NCI-H69 (cell line): ENCODE data around the gene PAFAH2.
"Not testable (repeated sequence)": the region's sequence is repeated elsewhere in the genome, so short reads cannot be mapped to it uniquely, and the experiment has no call there.

Experiments
- DNase-seq: peaks from one replicate; lab custom pipeline; 2025; lab: John Stamatoyannopoulos, UW

Gene PAFAH2

GRCh38 chr1:26012864-26013263, 15.0 kb upstream of the PAFAH2 start:
- DNase-seq = peak; percentile 88

- DNase-seq = no peak
Measured at GRCh38 chr1:26010825-26011224, 13.0 kb upstream of the PAFAH2 start.

DNA sequence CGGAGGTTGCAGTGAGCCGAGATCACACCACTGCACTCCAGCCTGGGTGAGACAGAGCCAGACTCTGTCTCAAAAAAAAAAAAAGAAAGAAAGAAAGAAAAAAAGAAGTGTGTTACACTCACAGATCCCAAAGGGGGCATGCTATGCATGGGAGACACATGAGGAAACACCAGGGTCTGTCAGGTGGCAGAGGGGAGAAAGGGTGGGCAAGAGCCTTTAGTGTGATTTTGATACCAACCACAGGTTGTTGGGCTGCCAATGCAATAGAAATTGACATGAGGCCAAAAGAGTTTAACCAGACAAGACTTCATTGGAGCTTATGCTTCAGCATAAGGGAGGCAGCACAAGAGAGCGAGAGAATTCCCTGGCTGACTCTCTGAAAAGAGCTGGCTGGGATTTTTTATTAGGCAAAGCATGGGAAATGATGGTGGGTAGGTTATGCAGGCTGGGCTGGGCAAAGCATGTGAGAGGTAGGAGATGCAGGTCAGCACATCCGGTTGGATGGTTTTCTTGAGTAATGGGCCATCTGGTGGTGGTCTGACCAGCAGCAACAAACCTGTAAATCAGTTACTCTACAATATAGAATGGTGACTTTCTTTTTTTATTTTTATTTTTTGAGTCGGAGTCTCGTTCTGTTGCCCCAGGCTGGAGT, 12.1 kb upstream of the PAFAH2 start:
- DNase-seq = peak; percentile 56

DNA sequence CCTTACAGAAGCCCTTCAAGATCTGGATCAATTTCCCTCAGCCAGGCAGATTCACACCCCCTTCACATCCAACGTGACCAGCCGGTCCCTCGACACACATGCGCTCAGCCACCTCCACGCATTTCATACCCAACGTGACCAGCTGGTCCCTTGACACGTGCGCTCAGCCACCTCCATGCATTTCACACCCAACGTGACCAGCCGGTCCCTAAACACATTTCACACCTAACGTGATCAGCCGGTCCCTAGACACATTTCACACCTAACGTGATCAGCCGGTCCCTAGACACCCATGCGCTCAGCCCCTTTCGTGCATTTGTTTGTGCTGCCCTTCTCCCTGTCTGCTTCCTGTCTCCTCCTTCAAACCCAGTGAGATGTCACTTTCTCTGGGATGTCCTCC, 8.8 kb upstream of the PAFAH2 start:
- DNase-seq = no peak

DNA sequence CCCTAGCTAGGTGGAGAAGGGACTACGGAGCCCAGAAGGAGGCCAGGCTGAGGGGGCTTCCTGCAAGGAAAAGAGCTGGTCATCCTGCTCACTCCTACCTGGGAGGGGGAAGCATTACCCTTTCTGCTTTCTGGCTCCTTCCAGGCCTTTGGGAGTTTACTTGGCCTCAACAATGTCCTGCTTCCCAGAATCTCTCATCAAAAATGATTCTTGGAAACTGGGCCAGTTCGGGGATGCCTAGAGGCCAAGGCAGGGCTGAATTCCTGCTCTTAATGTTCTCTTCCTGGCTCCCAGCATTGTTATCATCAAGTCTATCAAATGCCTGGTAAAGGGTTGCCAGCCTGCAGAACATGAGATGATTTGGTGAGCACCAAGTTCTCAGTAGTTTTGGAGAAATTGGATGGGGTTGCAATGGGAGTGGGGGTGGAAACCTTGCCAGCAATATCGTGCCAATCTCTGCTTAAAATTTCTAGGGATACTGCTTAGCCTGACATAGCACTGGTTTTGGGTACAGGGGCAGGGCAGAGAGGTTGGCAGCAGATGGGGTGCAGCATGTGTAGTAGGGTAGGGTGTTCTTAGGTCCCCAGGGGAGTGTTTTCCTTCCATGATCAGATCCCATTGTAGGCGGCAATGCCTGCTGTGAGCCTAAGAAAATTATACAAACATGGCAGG, 7.7 kb upstream of the PAFAH2 start:
- peak; percentile 27 for DNase-seq

DNA sequence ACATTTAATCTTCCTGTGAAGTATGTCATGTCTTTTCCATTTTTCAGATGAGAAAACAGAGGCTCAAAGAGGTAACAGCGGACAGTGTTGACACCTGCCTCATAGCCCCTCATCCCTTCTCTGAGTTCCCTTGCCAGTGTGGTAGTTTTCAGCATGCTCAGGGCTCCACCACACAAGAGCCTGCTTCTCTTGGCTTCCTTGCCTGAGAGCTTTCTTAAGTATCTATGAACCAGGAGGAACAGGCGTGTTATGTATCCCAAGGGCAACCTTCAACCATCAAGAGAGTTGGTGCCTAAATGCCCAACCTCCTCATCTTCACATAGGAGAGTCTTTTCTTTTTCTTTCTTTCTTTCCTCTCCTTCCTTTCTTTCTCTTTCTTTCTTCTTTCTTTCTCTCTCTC, 5.9 kb upstream of the PAFAH2 start:
- no peak for DNase-seq

- no peak for DNase-seq
Measured at GRCh38 chr1:26003262-26003661, 5.4 kb upstream of the PAFAH2 start.

- DNase-seq = no peak
Measured at GRCh38 chr1:25999041-25999800, 1.4 kb upstream of the PAFAH2 start.

DNA sequence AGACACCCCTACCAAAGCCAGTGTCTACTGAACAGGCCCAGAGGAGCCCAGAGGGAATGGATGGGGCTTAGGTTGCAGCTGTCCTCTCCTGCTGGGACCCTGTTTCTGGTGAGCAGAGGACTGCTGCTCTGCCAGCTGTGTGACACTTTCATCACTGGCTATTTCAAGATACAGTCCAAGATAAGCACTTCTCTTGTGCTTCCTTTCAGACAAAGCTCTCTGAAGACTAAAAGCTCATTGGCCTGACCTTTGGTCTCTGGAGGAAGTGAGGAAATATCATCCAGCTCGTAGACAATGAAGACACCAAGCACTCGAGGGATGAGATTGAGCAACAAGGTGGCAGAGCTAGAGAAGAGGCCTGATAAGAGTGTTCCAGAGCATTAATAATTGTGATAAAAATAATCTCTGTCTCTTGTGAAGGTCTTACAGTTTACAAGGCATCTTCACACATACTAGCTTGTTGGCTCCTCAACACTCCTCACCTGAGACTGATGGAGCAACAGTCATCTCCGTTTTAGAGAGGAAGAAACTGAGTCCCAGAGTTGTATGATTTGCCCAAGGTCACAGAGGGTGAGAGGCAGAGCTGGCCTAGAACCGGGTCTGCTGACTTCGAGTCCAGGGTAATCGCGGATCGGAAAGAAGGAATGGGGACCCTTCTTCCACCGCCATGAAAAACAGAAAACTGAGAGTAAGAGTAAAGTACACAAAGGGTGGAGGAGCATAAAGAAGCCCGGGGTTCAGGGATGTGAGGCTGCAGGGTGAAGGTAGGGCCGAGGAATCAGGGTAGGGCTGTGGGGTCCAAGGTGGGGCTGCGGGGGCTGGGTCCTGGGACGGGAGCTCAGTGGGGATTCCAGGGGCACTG, 666 bp downstream of the PAFAH2 start:
- DNase-seq = peak; percentile 56

DNA sequence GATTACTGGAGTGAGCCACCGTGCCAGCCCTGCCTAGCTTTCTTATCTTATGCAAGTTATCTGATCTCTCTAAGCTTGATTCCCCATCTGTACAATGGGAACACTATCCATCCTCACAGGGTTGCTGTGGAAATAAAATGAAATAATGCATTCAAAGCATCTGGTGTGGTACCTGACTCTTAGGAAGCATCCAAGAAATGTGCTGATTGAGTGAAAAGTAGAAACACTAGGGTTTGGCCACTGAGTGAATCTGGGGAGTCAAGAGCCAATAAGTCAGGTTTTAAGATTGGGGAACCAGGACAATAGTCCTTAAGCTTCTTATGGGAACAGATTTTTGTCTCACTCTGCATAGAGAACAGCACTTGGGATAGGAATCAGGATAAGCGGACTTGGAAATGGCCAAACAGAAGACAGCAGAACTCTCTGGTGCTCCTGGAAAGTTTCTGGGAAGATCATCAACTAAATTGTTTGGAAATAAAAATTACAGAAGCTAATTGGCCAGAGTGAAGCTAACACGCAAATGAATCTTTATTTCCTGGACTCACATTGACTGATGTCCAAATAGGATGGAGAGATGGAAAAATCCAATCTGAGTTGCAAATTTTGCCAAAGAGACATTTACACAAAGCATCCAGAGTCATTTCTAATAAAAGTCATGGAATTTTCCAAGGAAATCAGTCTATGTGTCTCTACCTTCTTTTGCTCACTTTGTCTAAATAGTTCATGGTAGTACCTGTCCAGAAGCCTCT, 3.3 kb downstream of the PAFAH2 start:
- DNase-seq = no peak

GRCh38 chr1:25993197-25993951, 4.5 kb downstream of the PAFAH2 start:
- DNase-seq = no peak

- no peak for DNase-seq
Measured at GRCh38 chr1:25992689-25993171, 5.1 kb downstream of the PAFAH2 start.

GRCh38 chr1:25991937-25992688, 5.8 kb downstream of the PAFAH2 start:
- DNase-seq = peak; percentile 41

DNA sequence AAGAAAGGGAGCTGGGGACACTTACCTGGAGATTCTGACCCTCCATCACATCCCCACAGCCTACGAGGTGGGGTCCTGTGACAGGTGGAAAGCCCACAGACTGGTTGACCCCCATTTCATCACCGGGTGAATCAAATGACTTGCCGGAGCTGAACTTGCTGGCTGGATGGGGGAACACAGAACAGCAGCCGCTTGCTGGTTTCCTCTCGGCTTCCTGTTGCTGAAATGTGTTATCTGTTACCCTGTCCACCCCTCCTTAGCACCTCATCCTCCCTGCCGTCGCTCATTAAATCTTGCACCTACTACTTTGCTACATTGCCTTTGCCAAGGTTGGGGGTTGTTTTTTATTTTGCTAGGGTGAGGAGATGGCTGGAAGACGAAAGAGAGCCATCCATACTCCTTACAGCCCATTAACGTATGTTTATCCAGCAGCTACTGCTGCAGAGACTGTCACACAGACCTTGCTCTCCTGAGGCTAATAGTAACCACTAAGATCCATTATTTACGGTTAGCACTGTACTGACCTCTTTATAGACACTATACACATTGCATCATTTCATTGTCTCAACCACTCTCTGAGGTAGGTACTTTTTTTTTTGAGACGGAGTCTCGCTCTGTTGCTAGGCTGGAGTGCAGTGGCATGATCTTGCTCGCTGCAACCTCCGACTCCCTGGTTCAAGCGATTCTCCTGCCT, 7.0 kb downstream of the PAFAH2 start:
- no peak for DNase-seq

- no peak for DNase-seq
Measured at GRCh38 chr1:25990251-25990650, 7.6 kb downstream of the PAFAH2 start.

DNA sequence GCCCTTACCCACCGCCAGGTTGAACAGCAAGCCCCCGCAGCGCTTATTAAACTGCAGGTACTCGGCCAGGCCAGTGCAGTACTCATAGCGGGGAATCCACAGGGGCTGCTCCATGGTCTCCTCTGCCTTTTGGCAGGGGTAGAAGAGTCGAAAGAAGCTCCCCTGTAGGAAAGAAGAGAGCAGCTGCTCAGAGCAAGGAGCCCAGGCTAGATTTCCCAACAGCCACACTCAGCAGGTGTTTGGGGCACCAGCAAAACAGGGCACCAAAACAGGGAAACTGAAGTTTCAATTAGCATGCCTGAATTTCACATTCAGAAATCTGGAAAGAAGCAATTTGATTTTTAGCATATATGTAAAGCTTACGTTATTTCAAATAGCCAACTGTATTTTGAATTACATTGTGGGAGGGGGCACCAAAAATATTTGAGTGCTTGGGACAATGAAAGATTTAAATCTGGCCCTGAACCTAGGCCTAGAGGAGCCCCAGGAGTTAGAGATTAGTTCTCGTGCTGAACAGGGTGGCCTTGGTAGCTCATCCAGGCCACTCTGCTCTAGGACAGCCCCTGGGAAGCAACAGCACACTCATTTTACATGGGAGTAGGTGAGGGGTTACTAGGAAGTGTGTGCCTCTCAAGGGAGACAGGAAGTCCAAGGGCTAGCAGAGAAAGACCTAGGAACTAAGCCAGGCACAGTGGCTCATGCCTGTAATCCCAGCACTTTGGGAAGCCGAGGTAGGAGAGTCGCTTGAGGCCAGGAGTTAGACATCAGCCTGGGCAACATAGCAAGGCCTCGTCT, 8.2 kb downstream of the PAFAH2 start:
- DNase-seq = no peak

GRCh38 chr1:25987951-25988350, 9.9 kb downstream of the PAFAH2 start:
- DNase-seq = no peak

DNA sequence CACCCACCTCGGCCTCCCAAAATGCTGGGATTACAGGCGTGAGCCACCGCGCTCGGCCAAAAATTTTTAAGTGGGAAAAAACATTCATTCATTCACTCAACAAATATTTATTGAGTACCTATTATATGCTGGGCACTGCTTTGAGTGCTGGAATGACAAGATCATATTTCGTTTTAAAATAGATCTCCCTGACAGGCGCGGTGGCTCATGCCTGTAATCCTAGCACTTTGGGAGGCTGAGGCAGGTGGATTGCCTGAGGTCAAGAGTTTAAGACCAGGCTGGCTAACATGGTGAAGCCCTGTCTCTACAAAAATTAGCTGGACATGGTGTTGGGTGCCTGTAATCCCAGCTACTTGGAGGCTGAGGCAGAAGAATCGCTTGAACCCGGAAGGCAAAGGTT, 11.1 kb downstream of the PAFAH2 start:
- not testable (repeated sequence) for DNase-seq
